ENCODE data around the gene MX2.

MX2 gene

GRCh38 chr21:41365377-41366107, 3.7 kb downstream of the MX2 start:
- DNase-seq, result no peak

- DNase-seq, result no peak
These were observed 4.8 kb downstream of the MX2 start for GRCh38 chr21:41366522-41367151.

GRCh38 chr21:41367301-41367944, 5.6 kb downstream of the MX2 start:
- DNase-seq, result no peak

- DNase-seq, result no peak
These were observed 6.3 kb downstream of the MX2 start for GRCh38 chr21:41367945-41368734.

GRCh38 chr21:41368735-41369104, 6.9 kb downstream of the MX2 start:
- peak; percentile 3 for DNase-seq

- peak; percentile 50 for DNase-seq
These were observed 7.5 kb downstream of the MX2 start for GRCh38 chr21:41369105-41369919.

GRCh38 chr21:41369920-41370839, 8.4 kb downstream of the MX2 start:
- peak; percentile 7 for DNase-seq

- peak; percentile 6 for DNase-seq
These were observed 9.2 kb downstream of the MX2 start for GRCh38 chr21:41370840-41371684.

GRCh38 chr21:41371685-41372030, 9.8 kb downstream of the MX2 start:
- peak; percentile 0 for DNase-seq

GRCh38 chr21:41373253-41373652, 11.4 kb downstream of the MX2 start:
- no peak for DNase-seq

- no peak for DNase-seq
These were observed 11.9 kb downstream of the MX2 start for GRCh38 chr21:41373763-41374162.

GRCh38 chr21:41374177-41374712, 12.4 kb downstream of the MX2 start:
- no peak for DNase-seq

- no peak for DNase-seq
These were observed 13.2 kb downstream of the MX2 start for GRCh38 chr21:41374867-41375533.

- DNase-seq, result no peak
These were observed 14.0 kb downstream of the MX2 start for GRCh38 chr21:41375875-41376274.

GRCh38 chr21:41377715-41378114, 15.9 kb downstream of the MX2 start:
- no peak for DNase-seq

- DNase-seq, result no peak
These were observed 17.0 kb downstream of the MX2 start for GRCh38 chr21:41378849-41379248.

GRCh38 chr21:41379901-41380300, 18.1 kb downstream of the MX2 start:
- no peak for DNase-seq

- DNase-seq, result no peak
These were observed 19.9 kb downstream of the MX2 start for GRCh38 chr21:41381731-41382130.

- DNase-seq, result no peak
These were observed 25.4 kb downstream of the MX2 start for GRCh38 chr21:41387042-41387819.
